ENCODE data around the gene GALNT9. TPM values are rescaled to one million over a fixed set of nuclear protein-coding genes. Genes with fewer than 3 reads are reported as not detected.

The GALNT9 gene
- total RNA-seq, 1 experiment from 2014 or later: not detected

DNA sequence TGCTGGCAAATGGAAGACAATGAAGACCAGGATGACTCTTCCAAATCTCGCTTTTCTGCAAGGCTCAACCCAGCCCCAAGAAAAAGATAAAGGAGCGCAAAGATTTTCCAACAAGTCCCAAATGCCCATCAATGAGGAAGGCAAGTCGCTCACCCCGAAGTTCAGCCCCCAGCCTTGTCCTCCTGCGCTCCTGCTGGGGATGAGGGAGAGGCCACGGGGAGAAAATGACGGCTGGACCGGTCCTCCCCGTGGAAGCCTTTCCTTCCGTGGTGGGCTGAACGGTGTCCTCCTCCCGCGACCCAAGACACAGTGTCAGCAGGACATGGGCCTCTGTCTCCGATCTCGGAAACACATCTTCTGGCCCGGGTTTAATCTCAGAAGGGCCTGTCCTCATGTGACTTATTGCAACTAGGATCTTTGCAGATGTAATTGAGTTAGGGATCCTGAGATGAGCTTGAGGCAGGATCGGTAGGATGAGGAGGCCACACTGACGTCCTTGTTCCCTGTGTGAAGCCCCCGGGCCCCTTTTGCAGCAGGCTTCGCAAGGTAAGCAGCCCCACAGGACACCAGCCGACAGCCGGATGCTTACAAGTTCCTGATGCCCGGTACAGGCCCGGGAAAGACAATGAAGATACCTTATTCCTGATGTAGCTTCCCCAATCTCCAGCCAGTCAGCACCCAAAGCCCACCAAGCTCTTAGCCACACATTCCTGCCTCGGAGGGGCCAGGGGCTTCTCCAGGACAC lies 64.2 kb downstream of the GALNT9 start:
- no peaks in the 10 kb centered on the region for H3K9me3 ChIP-seq (ENCODE audit: low read length)
- no peaks in the 10 kb centered on the region for H3K4me1 ChIP-seq (ENCODE audit: low read length)
- no peak overlapping the region for H3K27ac ChIP-seq (ENCODE audit: low read length)
- no peak overlapping the region for H3K9ac ChIP-seq (ENCODE audit: low read length)
- H3K4me3 ChIP-seq (ENCODE audit: low read length): no peak overlapping the region
- H3K79me2 ChIP-seq (ENCODE audit: low read length): no peaks in the 10 kb centered on the region
- H3K4me2 ChIP-seq (ENCODE audit: low read depth, low read length, poor library complexity, severe bottlenecking): no peak overlapping the region
- DNase-seq: no peak
- no peaks in the 10 kb centered on the region for H3K27me3 ChIP-seq (ENCODE audit: low read length)
- H3K9me2 ChIP-seq (replicated peaks; ENCODE audit: insufficient read depth, low read length): no peaks in the 10 kb centered on the region
- H4K20me1 ChIP-seq (ENCODE audit: insufficient read depth, low read depth, low read length): no peaks in the 10 kb centered on the region
- no peaks in the 10 kb centered on the region for H3K36me3 ChIP-seq (ENCODE audit: insufficient read depth, low read length)
- H2AFZ ChIP-seq (ENCODE audit: low read length): no peak overlapping the region

GRCh38 chr12:132264086-132265010 lies 65.0 kb downstream of the GALNT9 start:
- no peak for DNase-seq
- no peaks in the 10 kb centered on the region for H3K79me2 ChIP-seq (ENCODE audit: low read length)
- H3K36me3 ChIP-seq (ENCODE audit: insufficient read depth, low read length): no peaks in the 10 kb centered on the region
- no peak overlapping the region for H2AFZ ChIP-seq (ENCODE audit: low read length)
- H3K4me2 ChIP-seq (ENCODE audit: low read depth, low read length, poor library complexity, severe bottlenecking): no peak overlapping the region
- H4K20me1 ChIP-seq (ENCODE audit: insufficient read depth, low read depth, low read length): no peaks in the 10 kb centered on the region
- no peak overlapping the region for H3K9ac ChIP-seq (ENCODE audit: low read length)
- H3K4me3 ChIP-seq (ENCODE audit: low read length): no peak overlapping the region
- H3K27me3 ChIP-seq (ENCODE audit: low read length): no peaks in the 10 kb centered on the region
- H3K9me3 ChIP-seq (ENCODE audit: low read length): no peaks in the 10 kb centered on the region
- no peaks in the 10 kb centered on the region for H3K9me2 ChIP-seq (replicated peaks; ENCODE audit: insufficient read depth, low read length)
- no peak overlapping the region for H3K27ac ChIP-seq (ENCODE audit: low read length)
- no peaks in the 10 kb centered on the region for H3K4me1 ChIP-seq (ENCODE audit: low read length)

- no peaks in the 10 kb centered on the region for H3K27me3 ChIP-seq (ENCODE audit: low read length)
Measured at GRCh38 chr12:132263451-132264049, 65.8 kb downstream of the GALNT9 start.

DNA sequence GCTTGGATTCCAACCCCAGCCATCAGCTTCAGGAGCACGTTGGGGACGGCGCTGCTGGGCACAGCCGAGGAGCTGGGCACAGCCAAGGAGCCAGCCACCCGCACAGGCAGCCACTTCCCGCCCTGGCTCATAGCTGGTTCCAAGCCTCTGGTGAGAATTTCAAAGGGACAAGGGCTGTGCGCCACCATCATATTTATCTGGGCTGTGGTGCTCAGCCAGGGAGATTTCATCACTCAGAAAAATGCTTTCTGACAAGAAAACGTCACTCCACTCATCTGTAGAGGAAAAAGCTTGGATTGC lies 66.4 kb downstream of the GALNT9 start:
- Histone ChIP-seq H4K20me1 (ENCODE audit: insufficient read depth, low read depth, low read length) (no peaks in the 10 kb centered on the region), H3K27ac (ENCODE audit: low read length) (no peak overlapping the region), H3K27me3 (ENCODE audit: low read length) (no peaks in the 10 kb centered on the region), H2AFZ (ENCODE audit: low read length) (no peak overlapping the region), H3K9me3 (ENCODE audit: low read length) (no peaks in the 10 kb centered on the region), H3K4me2 (ENCODE audit: low read depth, low read length, poor library complexity, severe bottlenecking) (no peak overlapping the region), H3K4me1 (ENCODE audit: low read length) (no peaks in the 10 kb centered on the region), H3K9ac (ENCODE audit: low read length) (no peak overlapping the region), H3K79me2 (ENCODE audit: low read length) (no peaks in the 10 kb centered on the region), H3K4me3 (ENCODE audit: low read length) (no peak overlapping the region), H3K9me2 (replicated peaks; ENCODE audit: insufficient read depth, low read length) (no peaks in the 10 kb centered on the region), H3K36me3 (ENCODE audit: insufficient read depth, low read length) (no peaks in the 10 kb centered on the region)
- no peak for DNase-seq

More at GRCh38 chr12:132263451-132264049, 65.8 kb downstream of the GALNT9 start:
- Histone ChIP-seq H2AFZ (ENCODE audit: low read length) (no peak overlapping the region), H3K27ac (ENCODE audit: low read length) (no peak overlapping the region), H3K9ac (ENCODE audit: low read length) (no peak overlapping the region), H3K4me2 (ENCODE audit: low read depth, low read length, poor library complexity, severe bottlenecking) (no peak overlapping the region), H3K9me2 (replicated peaks; ENCODE audit: insufficient read depth, low read length) (no peaks in the 10 kb centered on the region), H3K79me2 (ENCODE audit: low read length) (no peaks in the 10 kb centered on the region), H3K4me3 (ENCODE audit: low read length) (no peak overlapping the region), H3K4me1 (ENCODE audit: low read length) (no peaks in the 10 kb centered on the region), H3K9me3 (ENCODE audit: low read length) (no peaks in the 10 kb centered on the region), H3K36me3 (ENCODE audit: insufficient read depth, low read length) (no peaks in the 10 kb centered on the region), H4K20me1 (ENCODE audit: insufficient read depth, low read depth, low read length) (no peaks in the 10 kb centered on the region)
- DNase-seq: no peak

DNA sequence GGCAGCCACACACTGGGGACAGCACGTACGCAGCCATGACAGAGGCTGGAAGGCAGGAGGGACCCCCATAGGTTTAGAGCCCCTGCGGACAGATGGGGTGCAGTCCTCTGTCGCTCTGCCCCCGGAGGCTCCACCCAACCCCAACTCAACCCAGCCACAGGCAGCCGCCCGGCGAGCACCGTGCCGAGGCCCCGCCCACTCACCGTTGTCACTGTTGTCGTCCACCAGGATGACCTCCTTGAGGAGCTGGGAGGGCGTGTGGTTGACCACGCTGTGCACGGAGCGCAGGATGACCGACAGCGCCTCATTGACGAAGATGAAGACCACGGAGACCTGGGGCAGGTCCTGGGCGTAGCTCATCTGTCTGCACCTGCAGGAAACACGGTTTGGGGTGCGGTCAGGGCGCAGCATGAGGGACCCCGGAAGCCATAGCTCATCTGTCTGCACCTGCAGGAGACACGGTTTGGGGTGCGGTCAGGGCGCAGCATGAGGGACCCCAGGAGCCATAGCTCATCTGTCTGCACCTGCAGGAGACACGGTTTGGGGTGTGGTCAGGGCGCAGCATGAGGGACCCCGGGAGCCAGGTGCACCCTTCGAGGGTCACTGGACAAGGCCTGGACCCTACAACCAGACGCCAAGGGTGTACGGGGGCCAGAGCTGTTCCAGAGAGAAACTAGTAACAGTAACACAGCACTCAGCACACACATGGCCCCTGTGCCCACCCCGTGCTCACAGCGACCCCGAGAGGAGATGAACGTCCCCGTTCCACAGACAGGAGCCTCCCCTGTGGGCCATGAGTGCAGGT lies 66.9 kb downstream of the GALNT9 start:
- no peaks in the 10 kb centered on the region for H3K79me2 ChIP-seq (ENCODE audit: low read length)
- DNase-seq: no peak
- H2AFZ ChIP-seq (ENCODE audit: low read length): no peak overlapping the region
- no peaks in the 10 kb centered on the region for H3K36me3 ChIP-seq (ENCODE audit: insufficient read depth, low read length)
- no peaks in the 10 kb centered on the region for H3K9me2 ChIP-seq (replicated peaks; ENCODE audit: insufficient read depth, low read length)
- H3K4me2 ChIP-seq (ENCODE audit: low read depth, low read length, poor library complexity, severe bottlenecking): no peak overlapping the region
- no peaks in the 10 kb centered on the region for H3K27me3 ChIP-seq (ENCODE audit: low read length)
- H3K9me3 ChIP-seq (ENCODE audit: low read length): no peaks in the 10 kb centered on the region
- H3K9ac ChIP-seq (ENCODE audit: low read length): no peak overlapping the region
- H3K4me1 ChIP-seq (ENCODE audit: low read length): no peaks in the 10 kb centered on the region
- H3K4me3 ChIP-seq (ENCODE audit: low read length): no peak overlapping the region
- H3K27ac ChIP-seq (ENCODE audit: low read length): no peak overlapping the region
- H4K20me1 ChIP-seq (ENCODE audit: insufficient read depth, low read depth, low read length): no peaks in the 10 kb centered on the region

DNA sequence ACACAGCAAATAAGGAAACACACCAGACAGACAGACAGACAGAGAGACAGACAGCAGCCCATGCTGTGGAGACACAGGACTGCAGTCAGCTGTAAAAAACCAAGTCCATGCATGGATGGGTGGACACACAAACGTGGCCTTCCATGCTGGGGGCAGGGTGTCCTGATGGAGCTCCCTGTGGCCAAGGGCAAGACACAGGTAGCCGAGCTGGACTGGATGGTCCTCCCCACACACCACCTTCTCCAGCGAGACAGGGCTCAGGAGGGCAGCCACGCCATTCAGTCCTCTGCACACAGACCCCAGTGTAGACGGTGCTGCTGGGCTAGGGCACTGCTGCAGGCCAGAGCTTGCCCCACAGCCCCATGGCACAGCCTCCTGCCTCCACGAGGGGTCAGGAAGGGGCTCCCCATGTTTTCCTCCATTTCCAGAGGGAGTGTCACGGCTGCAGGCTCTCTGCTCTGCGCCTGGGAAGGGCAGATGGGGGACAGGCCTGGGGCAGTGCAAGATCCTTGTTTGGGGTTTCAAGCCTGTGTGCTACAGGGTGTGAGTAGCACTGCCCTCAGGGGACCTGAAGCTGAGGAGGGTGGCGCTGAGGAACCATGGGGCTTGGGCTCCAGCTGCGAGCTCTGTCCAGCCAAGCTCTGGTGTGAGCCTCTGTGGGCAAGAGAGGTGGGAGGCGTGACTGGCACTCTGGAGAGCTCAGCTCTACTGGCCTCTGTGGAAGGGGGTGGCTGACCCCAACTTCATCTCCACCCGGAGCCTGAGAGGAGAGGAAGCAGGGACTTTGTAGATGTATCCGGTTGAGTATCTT lies 67.9 kb downstream of the GALNT9 start:
- no peaks in the 10 kb centered on the region for H3K9me3 ChIP-seq (ENCODE audit: low read length)
- no peaks in the 10 kb centered on the region for H3K79me2 ChIP-seq (ENCODE audit: low read length)
- no peaks in the 10 kb centered on the region for H4K20me1 ChIP-seq (ENCODE audit: insufficient read depth, low read depth, low read length)
- H3K9ac ChIP-seq (ENCODE audit: low read length): no peak overlapping the region
- no peak overlapping the region for H3K4me2 ChIP-seq (ENCODE audit: low read depth, low read length, poor library complexity, severe bottlenecking)
- no peaks in the 10 kb centered on the region for H3K36me3 ChIP-seq (ENCODE audit: insufficient read depth, low read length)
- DNase-seq: no peak
- no peaks in the 10 kb centered on the region for H3K27me3 ChIP-seq (ENCODE audit: low read length)
- no peaks in the 10 kb centered on the region for H3K9me2 ChIP-seq (replicated peaks; ENCODE audit: insufficient read depth, low read length)
- H3K27ac ChIP-seq (ENCODE audit: low read length): no peak overlapping the region
- no peak overlapping the region for H2AFZ ChIP-seq (ENCODE audit: low read length)
- no peaks in the 10 kb centered on the region for H3K4me1 ChIP-seq (ENCODE audit: low read length)
- H3K4me3 ChIP-seq (ENCODE audit: low read length): no peak overlapping the region

DNA sequence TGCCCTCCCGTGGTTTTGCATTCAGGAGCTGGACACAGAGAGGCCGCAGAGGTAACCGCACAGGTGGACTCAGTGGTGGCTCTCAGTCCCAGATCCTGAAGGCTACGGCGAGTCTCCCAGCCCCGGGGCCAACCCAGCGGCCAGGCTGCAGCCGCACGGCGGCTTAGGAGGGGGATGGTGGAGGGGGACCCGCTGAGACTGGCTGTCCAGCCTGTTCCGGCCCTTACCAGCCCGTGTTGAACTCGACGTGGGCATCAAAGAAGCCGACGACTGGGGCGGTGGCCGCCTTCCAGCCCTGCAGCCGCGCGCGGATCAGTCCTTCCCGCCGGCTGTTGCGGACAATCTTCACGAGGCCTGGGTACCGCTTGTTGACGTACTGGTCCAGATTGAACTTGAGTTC lies 68.7 kb downstream of the GALNT9 start:
- H3K4me3 ChIP-seq (ENCODE audit: low read length): no peak overlapping the region
- no peak for DNase-seq
- H3K9me3 ChIP-seq (ENCODE audit: low read length): no peaks in the 10 kb centered on the region
- H3K9ac ChIP-seq (ENCODE audit: low read length): no peak overlapping the region
- H3K27me3 ChIP-seq (ENCODE audit: low read length): no peaks in the 10 kb centered on the region
- H3K9me2 ChIP-seq (replicated peaks; ENCODE audit: insufficient read depth, low read length): no peaks in the 10 kb centered on the region
- H3K27ac ChIP-seq (ENCODE audit: low read length): no peak overlapping the region
- no peak overlapping the region for H2AFZ ChIP-seq (ENCODE audit: low read length)
- H3K4me1 ChIP-seq (ENCODE audit: low read length): no peaks in the 10 kb centered on the region
- no peaks in the 10 kb centered on the region for H3K79me2 ChIP-seq (ENCODE audit: low read length)
- no peak overlapping the region for H3K4me2 ChIP-seq (ENCODE audit: low read depth, low read length, poor library complexity, severe bottlenecking)
- no peaks in the 10 kb centered on the region for H3K36me3 ChIP-seq (ENCODE audit: insufficient read depth, low read length)
- no peaks in the 10 kb centered on the region for H4K20me1 ChIP-seq (ENCODE audit: insufficient read depth, low read depth, low read length)
